ENCODE measurements around the gene CMSS1. TPM values are rescaled to one million over a fixed set of nuclear protein-coding genes. Genes with fewer than 3 reads are reported as not detected.

Gene CMSS1
- total RNA-seq, 1 experiment from 2014 or later: 64.1 TPM

- Histone ChIP-seq H3K79me2 (ENCODE audit: insufficient read depth, low read length) (no peaks in the 10 kb centered on the region), H3K4me2 (ENCODE audit: low read length) (no peak overlapping the region), H3K36me3 (ENCODE audit: control insufficient read depth in 1 of 2, insufficient read depth in 2 of 2, low read length in 2 of 2) (no peaks in the 10 kb centered on the region), H3K4me3 (replicated peaks in 1 of 2; ENCODE audit: low read depth in 1 of 2, low read length in 2 of 2) (no peak overlapping the region), H3K9me2 (ENCODE audit: insufficient read depth) (no peaks in the 10 kb centered on the region), H4K20me1 (ENCODE audit: insufficient read depth) (no peaks in the 10 kb centered on the region), H3K27me3 (ENCODE audit: insufficient read depth, low read length) (no peaks in the 10 kb centered on the region), H2AFZ (ENCODE audit: low read depth, low read length, poor library complexity, severe bottlenecking) (no peak overlapping the region), H3K9ac (ENCODE audit: low read length) (no peak overlapping the region), H3K4me1 (ENCODE audit: control insufficient read depth in 1 of 2, insufficient read depth in 2 of 2, low read length in 2 of 2) (no peaks in the 10 kb centered on the region), H3K9me3 (ENCODE audit: control insufficient read depth in 1 of 2, insufficient read depth in 1 of 2, low read depth in 1 of 2, low read length in 2 of 2) (no peaks in the 10 kb centered on the region), H3K27ac (ENCODE audit: low read depth, low read length) (no peak overlapping the region)
- no peak for TF ChIP-seq SIN3A (IDR thresholded peaks at IDR 0.05; ENCODE audit: low read depth)
- no peak for TF ChIP-seq ZBTB33 (IDR thresholded peaks at IDR 0.05; ENCODE audit: extremely low read depth, insufficient replicate concordance, low read length)
- TF ChIP-seq REST (IDR thresholded peaks at IDR 0.05; ENCODE audit: low read depth): no peak
- TF ChIP-seq CTCF (IDR thresholded peaks at IDR 0.05 in 2 of 3, conservative IDR thresholded peaks at IDR 0.05 in 1 of 3; ENCODE audit: borderline replicate concordance in 1 of 3, insufficient read depth in 1 of 3, low read depth in 2 of 3, low read length in 2 of 3): no peak
- no peak for TF ChIP-seq YY1 (IDR thresholded peaks at IDR 0.05; ENCODE audit: extremely low read depth, insufficient replicate concordance, low read depth, low read length)
- no peak for TF ChIP-seq JUND (IDR thresholded peaks at IDR 0.05)
- no peak for TF ChIP-seq TCF7L2 (IDR thresholded peaks at IDR 0.05; ENCODE audit: borderline replicate concordance, extremely low read depth, insufficient read depth, insufficient read length)
- no peak for TF ChIP-seq SP1 (IDR thresholded peaks at IDR 0.05; ENCODE audit: low read depth)
- TF ChIP-seq RAD21 (IDR thresholded peaks at IDR 0.05; ENCODE audit: low read depth): no peak
- TF ChIP-seq POLR2AphosphoS5 (IDR thresholded peaks at IDR 0.05; ENCODE audit: low read depth, low read length): no peak
- TF ChIP-seq SRF (IDR thresholded peaks at IDR 0.05; ENCODE audit: low read depth): no peak
- no peak for TF ChIP-seq ZFX (IDR thresholded peaks at IDR 0.05)
- no peak for TF ChIP-seq EZH2phosphoT487 (IDR thresholded peaks at IDR 0.05; ENCODE audit: borderline replicate concordance)
- TF ChIP-seq ATF3 (IDR thresholded peaks at IDR 0.05): no peak
- TF ChIP-seq EZH2 (IDR thresholded peaks at IDR 0.05): no peak
- TF ChIP-seq EGR1 (IDR thresholded peaks at IDR 0.05; ENCODE audit: low read depth): no peak
- TF ChIP-seq CBX3 (IDR thresholded peaks at IDR 0.05; ENCODE audit: low read depth): no peak
- no peak for TF ChIP-seq MAX (IDR thresholded peaks at IDR 0.05)
- intact Hi-C loops (cut with micrococcal nuclease): no loop called here
- DNase-seq (ENCODE audit: low read depth, low spot score) (no peak), ATAC-seq (no peak)
- ChIA-PET RAD21 (ENCODE audit: low non-redundant PET in 1 of 2, low total read pairs in 2 of 2, uncharacterized antibody in 2 of 2, unreplicated experiment in 2 of 2) (no interaction called here), POLR2A (no interaction called here), CTCF (no interaction called here)
- BruUV-seq (replicated peaks): no TSS peak
These were observed 139.6 kb downstream of the CMSS1 start for GRCh38 chr3:99957151-99957796.
